NCI-H82 treated with DMSO at 0.1 percent for 48 hours (cell line): ENCODE results near the gene PDLIM5.
A peak's percentile ranks its signal among the peaks of the same experiment; 100 is the strongest.
"Not testable (repeated sequence)": the region's sequence is repeated elsewhere in the genome, so short reads cannot be mapped to it uniquely, and the experiment has no call there.

ENCODE experiments used
- DNase-seq: peaks from one replicate; lab custom pipeline; 2025; ENCODE audit not compliant: unreplicated experiment; lab: John Stamatoyannopoulos, UW

Gene PDLIM5

GRCh38 chr4:94639298-94639697, 187.6 kb downstream of the PDLIM5 start:
- no peak for DNase-seq

GRCh38 chr4:94640151-94640550, 188.4 kb downstream of the PDLIM5 start:
- DNase-seq: no peak

GRCh38 chr4:94641702-94642560, 190.2 kb downstream of the PDLIM5 start:
- no peak for DNase-seq

GRCh38 chr4:94642561-94642866, 190.8 kb downstream of the PDLIM5 start:
- peak; percentile 58 for DNase-seq

- DNase-seq: no peak
Observed at GRCh38 chr4:94648699-94649098, 197.0 kb downstream of the PDLIM5 start.

GRCh38 chr4:94649381-94650133, 197.8 kb downstream of the PDLIM5 start:
- no peak for DNase-seq

GRCh38 chr4:94650134-94650495, 198.4 kb downstream of the PDLIM5 start:
- DNase-seq: no peak

GRCh38 chr4:94650690-94651089, 198.9 kb downstream of the PDLIM5 start:
- no peak for DNase-seq

GRCh38 chr4:94653095-94653649, 201.4 kb downstream of the PDLIM5 start:
- DNase-seq: no peak

- no peak for DNase-seq
Observed at GRCh38 chr4:94653984-94654609, 202.4 kb downstream of the PDLIM5 start.

GRCh38 chr4:94654714-94655113, 203.0 kb downstream of the PDLIM5 start:
- no peak for DNase-seq

GRCh38 chr4:94660614-94661013, 208.9 kb downstream of the PDLIM5 start:
- no peak for DNase-seq

GRCh38 chr4:94665021-94665420, 213.3 kb downstream of the PDLIM5 start:
- not testable (repeated sequence) for DNase-seq

GRCh38 chr4:94665500-94666404, 214.0 kb downstream of the PDLIM5 start:
- no peak for DNase-seq

GRCh38 chr4:94668724-94669123, 217.0 kb downstream of the PDLIM5 start:
- DNase-seq: peak; percentile 27

- DNase-seq: no peak
Observed at GRCh38 chr4:94669672-94670664, 218.2 kb downstream of the PDLIM5 start.

- no peak for DNase-seq
Observed at GRCh38 chr4:94671113-94671512, 219.4 kb downstream of the PDLIM5 start.

GRCh38 chr4:94673961-94674360, 222.2 kb downstream of the PDLIM5 start:
- DNase-seq: no peak

GRCh38 chr4:94676970-94677369, 225.2 kb downstream of the PDLIM5 start:
- no peak for DNase-seq
